HG03469 (cell line): ENCODE data around the gene ARHGEF40.

Source experiments
- ATAC-seq: cut with Tn5 transposase; IDR thresholded peaks from one replicate; pipeline ENCODE4 v1.9.1; 2021; ENCODE audit warnings: mild to moderate bottlenecking, moderate library complexity, moderate number of reproducible peaks; ENCODE audit not compliant: unreplicated experiment

ARHGEF40 gene

DNA sequence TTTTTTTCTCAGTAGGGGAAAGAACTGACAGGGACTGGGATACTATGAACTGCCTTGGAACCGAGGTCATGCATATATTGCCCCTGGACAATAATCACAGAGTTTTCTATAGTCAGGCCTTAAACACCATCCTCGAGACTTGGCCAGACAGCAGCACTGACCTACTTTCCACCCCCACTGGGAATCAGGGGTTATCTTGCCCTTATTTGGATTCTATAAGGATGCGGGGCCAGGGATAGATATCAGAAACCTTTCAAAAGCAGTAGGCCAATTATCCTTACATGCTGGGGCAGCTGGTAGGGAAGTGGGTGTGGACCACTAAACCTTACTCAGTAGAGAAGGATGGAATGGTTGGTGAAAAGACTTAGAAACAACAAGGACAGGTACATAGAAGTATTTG lies 26.3 kb downstream of the ARHGEF40 start:
- ATAC-seq, result no peak

DNA sequence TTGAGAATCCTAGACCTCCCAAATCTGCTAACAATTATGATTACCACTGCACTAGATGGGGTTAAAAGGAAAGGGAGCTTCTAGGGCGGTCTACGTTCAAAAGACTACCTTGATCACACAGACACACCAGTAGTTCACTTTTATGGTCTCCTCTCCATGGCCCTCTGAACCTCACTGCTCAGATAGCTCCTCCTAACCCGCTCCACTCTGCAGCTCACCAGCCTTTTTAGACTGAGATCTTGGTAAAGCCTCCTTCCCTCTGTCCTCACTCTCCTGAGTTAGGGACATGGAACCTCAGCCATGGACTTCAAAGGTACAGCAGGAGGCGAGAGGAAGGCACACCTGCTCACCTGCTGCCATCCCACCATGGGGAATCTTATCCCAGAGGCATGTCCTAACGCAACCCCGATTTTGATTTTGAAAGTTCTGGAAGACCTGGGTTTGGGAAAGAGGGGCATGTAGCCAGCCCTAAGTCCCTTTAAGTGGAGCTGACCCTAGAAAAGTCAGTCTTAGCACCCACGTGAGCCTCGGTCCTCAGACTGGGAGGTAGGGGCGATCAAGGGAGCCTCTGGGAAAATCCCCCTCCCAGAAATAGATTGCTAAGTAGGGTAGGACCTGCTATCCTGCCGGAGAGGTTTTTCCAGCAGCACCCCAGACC lies 27.0 kb downstream of the ARHGEF40 start:
- ATAC-seq, result no peak

DNA sequence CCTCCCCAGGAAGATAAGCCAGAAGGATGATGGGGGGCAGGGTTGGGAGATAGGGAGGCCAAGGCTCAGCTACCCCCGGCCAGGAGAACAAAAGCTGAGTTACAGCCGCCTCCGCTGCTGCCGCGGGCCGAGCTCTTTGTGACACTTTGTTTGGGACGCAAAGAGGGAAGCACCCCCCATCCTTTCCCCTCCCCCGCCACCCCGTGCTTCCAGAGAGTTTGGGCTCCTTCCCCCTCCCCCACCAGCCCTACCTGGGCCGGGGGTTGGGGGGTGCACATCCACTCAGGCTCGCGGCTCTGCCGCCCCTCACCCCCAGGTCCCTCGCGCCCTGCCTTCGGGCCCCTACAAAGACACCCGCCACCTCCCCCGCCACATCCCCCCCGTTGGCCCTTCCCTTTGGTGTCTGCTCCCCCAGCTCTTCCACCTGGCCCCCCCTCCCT lies 27.6 kb downstream of the ARHGEF40 start:
- ATAC-seq, result no peak

DNA sequence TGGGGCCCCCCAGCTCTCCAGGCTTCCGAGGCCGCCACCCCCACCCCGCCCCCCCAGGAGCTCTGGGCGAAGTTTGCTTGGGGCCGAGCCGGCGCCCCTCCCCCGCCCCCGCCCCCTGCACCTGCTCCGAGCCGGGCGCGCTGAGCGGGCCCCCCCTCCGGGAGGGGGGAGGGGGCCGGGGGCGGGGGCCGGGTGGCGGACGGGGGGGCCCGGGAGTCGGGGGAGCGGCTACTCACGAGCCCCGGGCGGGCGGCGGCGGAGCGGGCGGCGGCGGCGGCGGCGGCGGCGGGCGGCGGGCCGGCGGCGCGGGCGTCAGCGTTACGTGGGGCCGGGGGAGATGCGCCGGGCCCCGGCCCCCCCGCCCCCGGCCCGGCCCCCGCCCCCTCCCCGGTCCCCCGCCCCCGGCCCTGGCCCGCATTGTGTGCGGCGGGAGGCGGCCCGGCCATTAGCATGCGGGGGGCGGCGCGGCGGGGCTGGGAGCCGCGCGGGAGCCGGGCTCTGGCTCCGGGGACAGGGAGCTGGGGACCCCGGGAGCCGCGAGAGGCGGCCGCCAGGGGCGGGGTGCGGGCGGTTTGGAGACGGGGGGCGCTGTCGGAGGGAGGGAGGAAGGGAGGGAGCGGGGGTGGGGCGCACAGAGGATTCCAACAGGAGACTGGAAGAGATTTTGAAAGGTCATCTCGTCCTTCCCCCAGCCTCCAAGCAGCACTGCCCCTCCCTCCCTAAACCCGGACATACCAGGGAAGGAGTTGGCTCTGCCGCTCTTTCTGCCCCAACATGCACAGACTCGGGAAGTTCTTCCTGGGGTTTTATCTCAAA lies 28.2 kb downstream of the ARHGEF40 start, which contains the start of gene ZNF219:
TSS of gene ZNF219 (minus strand) at position 580 of the 816 bp plus-strand sequence. CDS start 5,064 bp downstream, outside the sequence.
- ATAC-seq, result no peak

DNA sequence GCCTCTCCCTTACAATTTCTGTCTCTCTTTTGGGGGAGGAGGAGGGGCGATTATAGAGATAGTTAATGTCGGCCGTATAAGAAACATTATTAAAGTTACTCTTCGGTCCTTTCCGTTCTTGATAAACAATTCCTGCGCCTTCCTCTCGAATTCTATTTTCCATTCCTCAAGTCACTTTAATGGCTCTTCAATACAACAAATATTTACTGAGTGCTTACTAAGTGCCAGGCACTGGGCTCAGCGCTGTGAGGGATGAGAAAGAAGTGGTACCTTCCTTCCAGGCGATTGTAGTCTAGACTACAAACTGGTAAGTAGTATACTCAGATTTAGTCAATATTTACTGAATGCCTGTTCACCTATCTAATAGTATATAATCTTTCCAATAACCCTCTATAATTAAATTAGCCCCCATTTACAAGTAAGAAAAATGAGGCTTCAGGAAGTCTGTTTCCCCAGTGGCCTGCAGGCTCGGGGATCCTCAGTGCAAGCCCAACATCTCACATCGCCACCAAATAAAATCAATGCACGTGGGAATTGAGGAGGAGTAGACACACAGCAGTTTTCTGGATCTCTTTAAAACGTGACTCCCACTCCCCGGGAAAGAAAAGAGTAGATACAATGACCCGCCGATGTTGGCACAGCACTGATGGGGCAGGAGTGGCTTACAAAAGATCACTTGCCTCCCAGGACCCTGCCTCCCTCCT lies 28.9 kb downstream of the ARHGEF40 start:
- no peak for ATAC-seq

DNA sequence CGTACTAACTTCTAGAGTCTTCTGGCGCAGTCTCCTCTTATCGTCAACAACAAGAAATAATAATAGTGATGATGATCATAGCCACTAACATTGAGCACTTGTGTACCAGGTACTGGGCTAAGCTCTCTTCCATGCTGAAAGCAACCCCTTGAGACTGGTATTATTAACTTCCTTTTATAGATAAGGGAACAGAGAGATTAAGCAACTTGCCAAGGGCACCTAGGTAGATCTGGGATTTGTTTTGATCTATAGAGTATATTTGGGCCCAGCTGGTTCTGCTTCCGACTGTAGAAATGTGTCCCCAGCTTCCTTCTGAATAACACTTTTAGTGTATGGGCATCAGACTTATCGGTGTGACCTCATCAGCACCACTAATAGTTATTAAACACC lies 29.5 kb downstream of the ARHGEF40 start:
- ATAC-seq, result no peak

DNA sequence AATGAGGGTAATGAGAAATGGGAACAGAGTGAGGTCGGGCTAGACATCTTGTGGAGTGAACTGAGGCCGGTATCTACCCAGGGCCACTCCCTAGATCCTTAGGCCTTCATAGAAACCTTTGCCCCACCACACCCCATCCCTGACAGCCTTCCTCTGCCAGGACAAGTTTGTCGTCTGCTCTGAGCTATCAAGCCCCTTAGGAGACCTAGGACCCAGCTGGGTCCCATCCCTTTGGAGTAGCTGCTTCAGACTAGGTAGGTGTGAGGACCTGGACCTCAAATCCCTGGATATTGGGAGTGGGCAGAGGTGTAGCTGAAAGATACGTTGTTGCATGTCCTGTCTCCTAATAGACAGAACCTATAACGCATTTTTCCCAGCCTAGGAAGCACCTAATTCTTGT lies 30.8 kb downstream of the ARHGEF40 start, which contains the start of gene TMEM253:
TSS of gene TMEM253 (plus strand) at position 136 of the 400 bp plus-strand sequence. CDS start 278 bp downstream, outside the sequence.
- no peak for ATAC-seq

DNA sequence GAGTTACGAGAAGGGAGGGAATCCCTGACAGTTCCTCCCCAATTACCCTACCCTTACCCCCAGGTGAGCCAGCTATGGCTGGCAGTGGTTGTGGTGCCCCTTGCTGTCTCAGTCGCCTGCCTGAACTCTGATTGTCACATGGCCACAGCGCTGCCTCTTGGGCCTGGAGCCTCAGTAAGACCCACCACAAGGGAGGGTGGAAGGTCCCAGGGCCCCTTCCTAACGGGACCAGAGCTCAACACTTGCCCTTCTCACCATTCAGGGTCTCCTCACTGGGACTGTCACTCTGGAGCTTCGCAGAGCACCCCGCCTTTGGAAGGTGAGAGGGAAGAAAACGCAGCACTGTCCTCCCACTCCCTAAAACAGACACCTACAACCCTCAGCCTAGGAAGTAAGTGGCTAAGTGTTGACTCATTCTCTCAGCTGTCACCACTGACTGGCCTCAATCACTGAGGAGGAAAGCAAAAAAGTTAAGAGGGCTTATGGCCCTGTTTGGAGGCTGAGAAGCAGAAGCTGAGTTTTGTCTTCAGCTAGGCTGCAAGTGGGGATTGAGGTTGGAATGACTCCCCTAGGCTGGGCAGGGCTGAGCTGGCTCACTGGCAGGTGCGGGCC lies 31.8 kb downstream of the ARHGEF40 start:
- ATAC-seq, result no peak

DNA sequence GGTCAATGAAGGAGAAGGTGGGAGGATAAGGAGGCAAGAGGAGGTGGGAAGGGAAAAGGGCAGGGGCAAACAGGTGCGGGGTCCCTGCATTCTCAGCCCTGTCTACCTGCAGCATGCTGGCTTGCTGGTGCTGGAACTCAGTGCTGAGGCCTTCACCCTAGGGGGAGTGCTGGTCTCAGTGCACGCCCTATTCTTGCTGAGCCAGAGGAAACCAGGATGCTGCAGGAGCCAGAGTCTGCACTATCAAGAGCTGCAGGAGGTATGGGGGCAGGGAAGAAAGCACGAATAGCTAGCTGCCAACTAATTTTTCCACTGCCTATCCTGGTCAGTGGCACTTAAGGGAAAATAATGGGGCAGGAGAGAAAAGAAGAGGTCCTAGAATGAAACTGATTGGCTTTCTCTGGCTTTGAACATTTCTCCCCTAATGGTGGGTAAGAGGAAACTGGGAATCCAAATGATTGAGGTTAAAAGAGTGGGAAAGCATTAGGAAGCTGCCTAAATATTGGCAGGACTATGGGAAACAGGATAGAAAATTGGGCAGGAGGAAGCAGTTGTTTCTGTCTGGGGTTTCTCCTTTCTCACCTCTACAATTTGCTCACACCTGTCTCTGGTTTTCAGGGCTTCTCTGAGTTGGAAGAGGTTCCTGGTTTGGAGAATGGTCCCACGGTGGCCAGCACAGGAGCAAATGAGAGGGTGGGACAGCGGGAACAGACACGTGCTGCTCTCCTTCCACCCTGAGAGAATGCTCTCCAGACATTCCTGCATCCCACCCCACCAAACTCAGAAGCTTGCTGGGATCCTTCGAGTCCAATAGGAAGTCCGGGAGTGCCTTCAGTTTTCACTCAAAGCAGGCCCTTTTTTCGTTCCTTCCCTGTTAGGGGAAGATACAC lies 32.7 kb downstream of the ARHGEF40 start:
- ATAC-seq, result no peak

DNA sequence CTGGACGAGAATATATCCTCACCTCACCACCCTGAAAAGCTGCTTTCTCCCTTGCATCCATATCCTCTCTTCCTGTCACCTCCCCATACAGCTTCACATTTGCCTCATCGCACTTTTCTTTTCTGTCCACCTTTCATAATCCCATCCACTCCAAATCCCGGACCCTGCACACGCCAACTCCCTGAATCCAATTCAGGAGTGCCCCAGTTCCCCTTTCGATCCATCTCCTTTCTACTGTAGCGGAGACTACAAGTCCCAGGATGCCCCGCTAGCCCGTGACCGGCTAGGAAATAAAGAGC lies 33.3 kb downstream of the ARHGEF40 start:
- ATAC-seq, result no peak

DNA sequence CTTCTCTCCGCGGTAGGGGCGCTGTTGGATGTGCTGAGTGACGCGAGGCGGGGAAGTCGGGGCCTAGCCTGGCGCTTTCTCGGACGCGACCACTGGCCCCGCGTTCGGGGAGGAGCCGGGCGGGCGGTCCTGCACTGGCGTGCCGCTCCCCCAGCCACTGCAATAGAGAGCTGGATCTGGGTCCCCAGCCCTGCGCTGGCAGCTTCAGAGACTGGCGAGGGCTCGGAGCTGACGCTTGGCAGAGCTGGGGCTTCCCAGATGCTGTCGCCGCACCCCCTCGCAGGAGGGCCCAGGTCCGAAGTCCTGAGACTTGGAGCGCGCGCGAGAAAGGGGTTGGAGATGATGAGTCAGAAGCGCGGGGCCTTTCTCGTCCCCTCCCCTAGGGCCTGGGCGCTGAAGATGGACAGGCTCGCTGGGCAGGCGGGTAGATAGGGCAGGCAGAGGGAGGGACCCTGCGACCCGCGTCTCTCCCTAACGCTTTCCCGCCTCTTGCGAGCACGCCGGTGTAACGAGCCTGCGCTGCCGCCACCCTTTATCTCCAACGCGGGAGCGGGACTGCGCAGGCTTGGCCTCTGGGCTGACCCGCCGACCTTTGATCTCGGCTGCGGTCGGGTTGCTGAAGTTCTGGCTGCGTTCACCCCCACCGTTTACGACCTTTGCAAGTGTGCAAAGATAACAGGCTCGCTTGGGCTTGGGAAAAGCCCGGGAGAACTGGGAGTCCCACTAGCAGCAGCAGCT lies 33.8 kb downstream of the ARHGEF40 start:
- peak; percentile 81 for ATAC-seq

DNA sequence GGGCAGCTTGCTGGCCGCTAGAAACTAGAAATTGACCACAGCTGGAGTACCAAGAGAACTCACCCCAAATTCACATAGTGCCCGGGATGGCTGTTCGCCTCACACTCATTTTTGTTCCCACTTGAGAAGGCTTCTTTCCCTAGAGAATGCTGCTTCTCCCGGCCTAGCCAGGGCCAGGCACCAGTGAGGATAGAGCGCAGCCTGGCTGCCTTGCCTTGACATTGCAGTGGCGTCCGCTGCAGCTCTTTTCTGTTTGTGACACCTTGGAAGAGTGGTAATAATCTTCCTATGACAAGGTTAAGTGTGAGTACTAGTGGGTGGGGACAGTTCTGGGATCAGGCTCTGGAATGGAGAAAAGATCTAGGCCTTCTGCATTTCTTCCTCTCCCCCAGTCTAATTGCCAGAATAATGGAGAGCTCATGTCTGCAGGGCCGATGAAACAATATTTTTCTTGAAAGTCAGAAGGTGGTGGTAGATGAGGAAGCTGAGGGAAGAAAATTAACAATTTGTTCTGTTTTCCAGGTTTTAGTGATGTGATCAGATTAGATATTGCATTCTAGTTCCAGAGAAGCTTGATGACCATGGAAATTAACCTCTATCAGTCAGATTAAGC lies 34.5 kb downstream of the ARHGEF40 start:
- ATAC-seq, result peak; percentile 22

DNA sequence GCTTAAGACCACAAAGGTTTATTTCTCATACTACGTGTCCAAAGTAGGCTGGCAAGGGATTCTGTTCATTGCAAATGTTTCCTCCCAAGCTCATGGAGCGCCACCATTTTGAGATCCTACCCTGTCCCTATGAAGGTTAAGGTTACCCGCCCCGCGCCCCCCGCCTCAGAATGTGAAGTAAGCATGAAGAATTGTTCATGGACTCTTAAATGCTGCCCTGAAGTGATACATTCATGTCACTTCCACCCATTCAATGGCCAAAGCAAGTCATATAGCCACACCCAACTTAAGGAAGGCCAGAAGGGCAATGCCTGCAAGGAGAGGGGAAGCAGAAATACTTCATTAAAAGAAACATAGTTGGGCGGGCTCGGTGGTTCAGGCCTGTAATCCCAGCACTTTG lies 35.0 kb downstream of the ARHGEF40 start:
- ATAC-seq, result no peak

DNA sequence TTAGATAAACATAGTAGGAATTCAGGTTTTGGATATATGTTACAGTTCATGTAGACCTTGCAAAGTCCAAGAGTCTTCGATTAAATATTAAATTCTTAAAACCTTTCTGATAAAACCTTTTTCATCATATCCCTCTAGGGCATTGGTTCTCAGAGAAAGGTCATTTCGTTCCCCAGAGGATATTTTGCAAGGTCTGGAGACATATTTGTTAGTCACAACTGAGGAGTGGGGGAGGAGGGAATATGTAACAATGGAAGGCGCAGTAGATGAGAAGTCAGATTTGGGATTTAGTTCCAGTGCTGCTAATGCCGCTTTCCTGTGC lies 36.0 kb downstream of the ARHGEF40 start:
- no peak for ATAC-seq

DNA sequence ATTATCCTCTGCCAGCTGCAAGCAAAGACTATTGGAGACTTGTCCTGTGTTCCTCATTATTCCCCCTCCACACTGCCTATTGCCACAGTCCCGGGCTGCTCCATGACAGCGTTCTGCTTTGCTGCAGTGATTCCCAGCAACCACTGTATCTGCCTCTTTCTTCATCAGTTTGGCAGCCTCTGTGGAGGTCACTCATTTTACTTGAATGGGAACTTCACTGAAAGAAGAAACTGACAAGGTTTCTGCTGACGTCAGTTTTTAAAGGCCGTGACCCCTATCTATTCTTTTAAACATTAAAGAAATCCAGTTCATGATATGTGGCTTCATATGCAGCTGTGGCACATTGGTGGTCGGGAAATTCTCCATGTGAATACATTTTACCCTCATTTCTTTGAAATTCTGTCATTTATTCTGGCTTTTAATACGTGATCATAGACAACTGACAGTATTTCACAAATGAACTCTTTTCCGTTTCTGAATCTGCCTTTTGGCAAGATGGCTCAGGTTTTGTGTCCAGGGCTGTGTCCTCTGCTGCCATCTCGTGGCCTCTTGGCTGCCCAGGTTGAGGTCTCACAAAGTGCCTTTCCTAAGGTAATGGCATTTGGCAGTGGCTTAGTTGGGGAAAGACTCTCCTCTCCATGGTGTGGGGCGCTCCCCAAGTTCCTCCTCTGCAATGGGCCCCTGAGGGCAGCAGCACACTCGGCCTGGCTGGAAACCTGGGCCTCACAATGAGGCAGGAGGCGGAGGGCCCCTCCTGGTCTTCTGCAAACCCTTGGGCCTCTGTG lies 36.6 kb downstream of the ARHGEF40 start:
- no peak for ATAC-seq

DNA sequence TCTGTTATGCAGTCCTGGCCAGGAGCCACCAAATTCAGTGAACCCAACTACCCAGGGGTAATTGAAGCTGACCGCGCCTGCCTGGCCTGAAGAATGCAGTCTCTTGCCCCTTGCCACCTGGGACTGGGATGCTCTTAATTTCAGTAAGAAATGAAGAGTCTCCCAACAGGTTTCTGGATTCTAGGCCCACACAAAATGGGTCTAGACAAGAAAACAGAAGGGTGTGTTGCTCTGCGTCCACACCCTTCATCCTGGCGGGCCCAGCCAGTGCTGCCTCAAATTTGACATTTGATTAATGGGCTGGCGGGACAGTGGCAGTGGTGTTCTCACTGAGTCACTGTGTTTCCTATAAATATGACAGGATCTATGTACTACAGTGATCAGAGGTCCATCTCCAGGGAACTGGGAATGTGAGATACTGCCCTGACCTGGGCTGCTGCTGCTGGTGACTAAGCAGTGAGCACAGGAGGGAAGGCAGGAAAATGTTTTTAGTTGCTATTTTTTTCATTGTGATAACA lies 37.2 kb downstream of the ARHGEF40 start:
- ATAC-seq, result no peak

DNA sequence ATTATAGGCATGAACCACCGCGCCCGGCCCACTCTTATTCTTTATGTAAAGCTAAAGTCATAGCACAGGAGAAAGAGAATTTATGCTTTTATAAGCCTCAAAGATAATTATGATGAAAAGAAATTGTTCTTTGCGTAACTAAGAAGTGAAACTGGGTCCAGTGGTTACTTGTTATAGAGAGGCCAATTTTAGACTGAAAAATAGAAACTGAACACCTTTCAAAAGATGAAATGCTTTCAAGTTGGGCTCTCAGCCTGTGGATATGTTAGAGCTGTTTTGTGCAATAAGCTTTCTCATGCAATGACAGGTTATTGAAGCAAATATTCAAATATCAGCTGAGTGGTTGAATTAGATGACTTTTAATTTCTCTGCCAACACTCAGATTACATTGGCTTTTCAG lies 38.7 kb downstream of the ARHGEF40 start:
- ATAC-seq, result no peak

DNA sequence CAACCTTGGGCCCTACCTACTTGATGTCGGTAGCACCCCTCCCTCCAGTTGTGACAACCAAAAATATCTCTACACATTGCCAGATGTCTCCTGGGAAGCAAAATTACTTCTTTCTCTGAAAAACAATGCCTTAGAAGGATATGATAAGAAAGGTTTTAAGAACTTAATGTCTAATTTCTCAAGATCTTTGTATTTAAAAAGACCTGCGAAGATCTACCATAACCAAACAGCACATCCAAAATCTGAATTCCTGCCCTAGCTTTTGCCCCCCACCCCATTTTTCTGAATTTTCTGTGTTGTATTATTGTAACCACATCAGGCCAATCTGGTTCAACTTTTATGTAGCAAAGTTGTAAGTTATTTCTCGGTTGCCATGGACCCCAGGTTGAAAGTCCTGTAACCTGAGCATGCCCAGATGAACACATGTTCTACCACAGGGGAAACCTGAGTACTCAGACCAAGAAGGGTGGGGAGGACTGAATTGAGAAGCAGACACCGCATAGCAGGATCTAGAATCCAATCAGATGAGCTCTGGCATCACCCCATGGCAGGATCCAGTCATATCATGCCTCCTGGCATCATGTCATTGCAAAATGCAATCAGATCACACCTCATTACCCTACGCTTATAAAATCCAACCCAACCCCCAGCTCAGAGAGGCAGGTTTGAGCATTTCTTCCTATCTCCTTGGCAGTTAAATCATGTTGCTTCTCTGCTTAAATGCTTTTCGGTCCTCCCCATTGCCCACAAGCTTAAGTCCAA lies 39.5 kb downstream of the ARHGEF40 start:
- no peak for ATAC-seq
